Endodermal cell (in vitro differentiated cells): ENCODE results near the gene NOS2. TPM values are rescaled to one million over a fixed set of nuclear protein-coding genes. Genes with fewer than 3 reads are reported as not detected.
"Not testable (repeated sequence)": the region's sequence is repeated elsewhere in the genome, so short reads cannot be mapped to it uniquely, and the experiment has no call there.

Experiments used
- DNase-seq: peaks from one replicate; pipeline ENCODE4 v3.0.0-alpha.2; 2017
- H3K27ac ChIP-seq: 2 replicates; pipeline ENCODE4 v1.5.1; 2013; ENCODE audit warnings: mild to moderate bottlenecking, low read depth, low read length, moderate library complexity
- H3K27me3 ChIP-seq: 2 replicates; pipeline ENCODE4 v1.6.1; 2013; ENCODE audit warnings: mild to moderate bottlenecking, low read length, moderate library complexity; ENCODE audit not compliant: insufficient read depth, control insufficient read depth, poor library complexity, severe bottlenecking
- H3K36me3 ChIP-seq: 2 replicates; pipeline ENCODE4 v1.7.0; 2013; ENCODE audit warnings: mild to moderate bottlenecking, low read length, moderate library complexity; ENCODE audit not compliant: control insufficient read depth, insufficient read depth
- H3K4me1 ChIP-seq: one replicate; pipeline ENCODE4 v1.7.0; 2013; ENCODE audit warnings: low read length; ENCODE audit not compliant: control insufficient read depth, insufficient read depth
- H3K4me3 ChIP-seq: 2 replicates; pipeline ENCODE4 v1.5.1; 2013; ENCODE audit warnings: mild to moderate bottlenecking, low read length, moderate library complexity
- H3K9ac ChIP-seq: 2 replicates; pipeline ENCODE4 v1.6.1; 2013; ENCODE audit warnings: mild to moderate bottlenecking, low read length, moderate library complexity; ENCODE audit not compliant: poor library complexity, severe bottlenecking; ENCODE audit errors: extremely low read depth
- H3K9me3 ChIP-seq: 2 replicates; pipeline ENCODE4 v1.6.1; 2013; ENCODE audit warnings: mild to moderate bottlenecking, low read length, moderate library complexity; ENCODE audit not compliant: control insufficient read depth
- H3K27ac Mint-ChIP-seq: 2 replicates; pipeline ENCODE4 v1.8.0; 2020; ENCODE audit warnings: mixed read lengths
- H3K27me3 Mint-ChIP-seq: 2 replicates; pipeline ENCODE4 v1.8.0; 2021; ENCODE audit warnings: mild to moderate bottlenecking, mixed read lengths; ENCODE audit not compliant: insufficient read depth
- H3K36me3 Mint-ChIP-seq: 2 replicates; pipeline ENCODE4 v1.8.0; 2020; ENCODE audit warnings: low read depth, mixed read lengths
- H3K4me1 Mint-ChIP-seq: 2 replicates; pipeline ENCODE4 v1.8.0; 2020; ENCODE audit warnings: mixed read lengths
- H3K4me3 Mint-ChIP-seq: 2 replicates; pipeline ENCODE4 v1.8.0; 2020; ENCODE audit warnings: mild to moderate bottlenecking, moderate library complexity, mixed read lengths
- H3K9me3 Mint-ChIP-seq: 2 replicates; pipeline ENCODE4 v1.8.0; 2020; ENCODE audit warnings: mild to moderate bottlenecking, mixed read lengths
- WGBS, 2 experiments: methylation state at CpG; one replicate each; pipeline versions ENCODE4 v1.1.5 to v1.1.7; 2013; ENCODE audit warnings: missing lambda C conversion rate in 2 of 2, mixed read lengths in 1 of 2; ENCODE audit not compliant: insufficient coverage in 1 of 2, insufficient read length in 1 of 2; 5-methylcytosine and 5-hydroxymethylcytosine counted together
- total RNA-seq, 2 donors: library from RNA; stranded (reverse); fragmentation: NEBNext Ultra II Directional in 1 of 2; extraction: Animal tissue kit (Norgen Biotek cat#: 25700) in 1 of 2; gene quantifications; 2 replicates in 1 of 2; 3 replicates in 1 of 2; pipeline ENCODE4 v1.2.1, GENCODE V29; 2021
- TF ChIP-seq, protein P1 (sequence below): fragments of 200-600 bp; sonication (generic); conservative IDR thresholded peaks from 2 replicates; pipeline ENCODE4 v1.5.0; 2021; ENCODE audit warnings: antibody characterized with exemption, mild to moderate bottlenecking

The NOS2 gene
- total RNA-seq, 2 donors from 2014 or later: 0.26 to 0.62 TPM

DNA sequence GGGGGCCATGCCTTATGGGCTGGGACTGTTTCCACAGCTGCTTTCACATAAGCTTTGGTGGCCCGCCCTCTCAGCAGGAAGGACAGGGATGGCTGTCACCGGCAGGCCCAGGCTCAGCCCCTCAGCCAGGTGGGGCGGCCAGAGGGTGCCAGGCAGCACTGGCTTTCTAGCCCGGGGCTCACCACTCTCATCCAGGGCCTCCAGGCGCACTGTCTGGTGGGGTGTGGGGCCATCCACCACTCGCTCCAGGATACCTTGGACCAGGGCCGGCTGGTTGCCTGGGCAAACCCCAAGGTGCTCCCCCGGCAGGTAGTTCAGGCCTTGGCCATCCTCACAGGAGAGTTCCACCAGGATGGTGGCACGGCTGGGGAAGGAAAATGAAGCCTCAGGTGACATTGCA, 35.0 kb downstream of the NOS2 start:
- 89 to 94% methylated on average over 3 to 9 of the region's 9 CpGs for WGBS, 2 experiments
- Mint-ChIP-seq H3K4me1 (no peaks in the 10 kb centered on the region), H3K27ac (no peak overlapping the region), H3K9me3 (no peaks in the 10 kb centered on the region), H3K36me3 (no peaks in the 10 kb centered on the region), H3K27me3 (peaks cover 2% of the 10 kb centered on the region), H3K4me3 (no peak overlapping the region)
- no peaks in the 10 kb centered on the region for H3K36me3 ChIP-seq
- H3K4me1 ChIP-seq: no peaks in the 10 kb centered on the region
- H3K9ac ChIP-seq: no peak overlapping the region
- no peak overlapping the region for H3K27ac ChIP-seq
- TF ChIP-seq, protein P1, sequence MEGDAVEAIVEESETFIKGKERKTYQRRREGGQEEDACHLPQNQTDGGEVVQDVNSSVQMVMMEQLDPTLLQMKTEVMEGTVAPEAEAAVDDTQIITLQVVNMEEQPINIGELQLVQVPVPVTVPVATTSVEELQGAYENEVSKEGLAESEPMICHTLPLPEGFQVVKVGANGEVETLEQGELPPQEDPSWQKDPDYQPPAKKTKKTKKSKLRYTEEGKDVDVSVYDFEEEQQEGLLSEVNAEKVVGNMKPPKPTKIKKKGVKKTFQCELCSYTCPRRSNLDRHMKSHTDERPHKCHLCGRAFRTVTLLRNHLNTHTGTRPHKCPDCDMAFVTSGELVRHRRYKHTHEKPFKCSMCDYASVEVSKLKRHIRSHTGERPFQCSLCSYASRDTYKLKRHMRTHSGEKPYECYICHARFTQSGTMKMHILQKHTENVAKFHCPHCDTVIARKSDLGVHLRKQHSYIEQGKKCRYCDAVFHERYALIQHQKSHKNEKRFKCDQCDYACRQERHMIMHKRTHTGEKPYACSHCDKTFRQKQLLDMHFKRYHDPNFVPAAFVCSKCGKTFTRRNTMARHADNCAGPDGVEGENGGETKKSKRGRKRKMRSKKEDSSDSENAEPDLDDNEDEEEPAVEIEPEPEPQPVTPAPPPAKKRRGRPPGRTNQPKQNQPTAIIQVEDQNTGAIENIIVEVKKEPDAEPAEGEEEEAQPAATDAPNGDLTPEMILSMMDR: no peak
- no peak for DNase-seq
- no peak overlapping the region for H3K4me3 ChIP-seq
- no peaks in the 10 kb centered on the region for H3K9me3 ChIP-seq
- H3K27me3 ChIP-seq: no peaks in the 10 kb centered on the region

DNA sequence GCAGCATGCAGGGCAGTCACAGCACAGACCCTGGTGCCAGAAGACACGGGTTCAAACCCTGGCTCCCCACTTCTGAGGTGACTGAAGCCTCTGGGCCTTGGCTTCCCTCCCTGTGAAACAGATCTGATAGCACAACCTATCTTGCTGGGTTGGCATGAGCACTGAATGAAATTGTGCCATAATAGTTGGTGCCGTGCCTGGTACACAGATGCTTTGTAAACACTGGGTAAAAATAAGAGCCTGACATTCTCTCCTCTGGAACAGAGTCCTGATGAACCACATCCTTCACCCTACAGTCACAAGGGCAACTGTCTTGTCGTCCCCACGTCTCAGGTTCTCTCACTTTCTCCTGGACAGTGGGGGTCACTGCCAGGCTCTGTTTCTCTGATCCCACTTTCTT, 35.7 kb downstream of the NOS2 start:
- H3K9me3 Mint-ChIP-seq: no peaks in the 10 kb centered on the region
- no peaks in the 10 kb centered on the region for H3K4me1 Mint-ChIP-seq
- H3K4me3 Mint-ChIP-seq: no peak overlapping the region
- H3K4me1 ChIP-seq: no peaks in the 10 kb centered on the region
- H3K4me3 ChIP-seq: no peak overlapping the region
- peaks cover 2% of the 10 kb centered on the region for H3K27me3 Mint-ChIP-seq
- H3K36me3 Mint-ChIP-seq: no peaks in the 10 kb centered on the region
- no peak overlapping the region for H3K27ac ChIP-seq
- no peaks in the 10 kb centered on the region for H3K36me3 ChIP-seq
- H3K9ac ChIP-seq: no peak overlapping the region
- H3K27me3 ChIP-seq: no peaks in the 10 kb centered on the region
- TF ChIP-seq, protein P1: no peak
- H3K27ac Mint-ChIP-seq: no peak overlapping the region
- DNase-seq: no peak
- 84 to 97% methylated on average over 4 of the region's 4 CpGs for WGBS, 2 experiments
- H3K9me3 ChIP-seq: no peaks in the 10 kb centered on the region

DNA sequence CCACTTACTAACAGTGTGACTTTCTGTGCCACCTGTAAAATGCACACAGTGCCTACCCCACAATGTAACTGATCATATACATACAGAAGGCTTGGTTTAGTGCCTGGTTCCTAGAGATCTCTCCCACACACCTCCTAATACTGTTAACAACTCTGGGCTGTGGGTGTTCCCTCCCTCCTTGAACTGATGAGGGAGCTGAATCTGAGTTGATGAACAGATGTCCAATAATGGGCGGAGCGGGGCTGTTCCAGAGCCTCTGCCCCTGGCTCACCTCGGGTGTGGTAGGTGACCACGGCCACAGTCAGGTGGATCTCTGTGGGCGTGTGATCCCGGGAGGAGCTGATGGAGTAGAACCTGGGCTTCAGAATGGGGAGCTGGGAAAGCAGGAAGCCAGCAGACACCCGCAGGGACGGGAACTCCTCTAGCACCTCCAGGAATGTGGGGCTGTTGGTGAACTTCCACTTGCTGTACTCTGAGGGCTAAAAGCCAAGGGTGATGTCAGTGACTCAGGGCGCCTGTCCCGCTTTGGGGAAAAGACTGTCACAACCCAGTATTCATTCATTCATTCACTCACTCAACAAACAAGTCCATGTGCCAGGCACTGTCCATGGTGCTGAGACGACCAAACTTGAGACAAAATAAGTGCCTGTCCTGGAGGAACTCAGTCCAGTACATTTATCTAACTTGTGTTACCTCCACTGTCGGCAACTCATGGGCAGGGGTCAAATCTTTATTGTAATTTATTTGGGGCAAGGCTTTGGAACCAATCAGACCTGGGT, 37.6 kb downstream of the NOS2 start:
- Mint-ChIP-seq H3K4me1 (no peaks in the 10 kb centered on the region), H3K27me3 (peaks cover 2% of the 10 kb centered on the region), H3K4me3 (no peak overlapping the region), H3K36me3 (no peaks in the 10 kb centered on the region), H3K27ac (no peak overlapping the region), H3K9me3 (no peaks in the 10 kb centered on the region)
- Histone ChIP-seq H3K27ac (no peak overlapping the region), H3K36me3 (no peaks in the 10 kb centered on the region), H3K9me3 (no peaks in the 10 kb centered on the region), H3K9ac (no peak overlapping the region), H3K27me3 (no peaks in the 10 kb centered on the region), H3K4me1 (no peaks in the 10 kb centered on the region), H3K4me3 (no peak overlapping the region)
- 78 to 89% methylated on average over 7 to 12 of the region's 12 CpGs for WGBS, 2 experiments
- TF ChIP-seq, protein P1: no peak
- peak; percentile 92 for DNase-seq

DNA sequence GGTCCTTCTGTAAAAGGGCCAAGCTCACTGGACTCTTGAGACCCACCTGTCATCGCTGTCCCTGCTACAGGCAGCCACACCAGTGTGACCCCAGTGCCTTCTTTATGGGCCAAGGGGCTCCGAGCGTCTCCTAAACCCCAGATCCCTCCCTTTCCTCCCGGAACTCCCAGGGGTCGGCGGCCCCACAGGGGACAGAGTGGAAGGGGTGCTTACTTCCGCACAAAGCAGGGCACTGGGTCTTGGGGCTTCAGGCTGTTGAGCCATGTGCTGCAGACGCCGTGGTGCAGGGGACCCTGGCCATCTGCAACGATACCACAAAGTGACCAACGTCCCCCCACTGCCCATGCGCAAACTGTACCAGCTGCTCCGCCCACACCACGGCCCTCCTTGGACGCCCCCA, 39.4 kb downstream of the NOS2 start:
- H3K4me3 ChIP-seq, H3K9me3 ChIP-seq, H3K4me1 ChIP-seq, H3K36me3 ChIP-seq, H3K27ac ChIP-seq, H3K9me3 Mint-ChIP-seq, H3K9ac ChIP-seq, H3K36me3 Mint-ChIP-seq, H3K27me3 Mint-ChIP-seq, H3K4me1 Mint-ChIP-seq, H3K4me3 Mint-ChIP-seq, H3K27ac Mint-ChIP-seq, H3K27me3 ChIP-seq, DNase-seq: not testable (repeated sequence)
- WGBS, 2 experiments: 92% methylated on average over 10 of the region's 15 CpGs; no CpG with 5 or more reads in 1 of the 2 experiments
